Fibroblast of mammary gland (primary cell): Measurements from ENCODE around the gene TM9SF4.
A peak's percentile ranks its signal among the peaks of the same experiment; 100 is the strongest.

ENCODE experiments used
- DNase-seq: peaks from one replicate; pipeline ENCODE4 v3.0.0-alpha.2; 2010; ENCODE audit warnings: low read depth
- H3K4me3 ChIP-seq: 2 replicates; pipeline ENCODE4 v1.5.1; 2011; ENCODE audit warnings: low read depth, mild to moderate bottlenecking, low read length, moderate library complexity; ENCODE audit not compliant: control insufficient read depth
- TF ChIP-seq, protein P1 (sequence below): conservative IDR thresholded peaks from 2 replicates; pipeline ENCODE4 v1.5.1; 2011; ENCODE audit warnings: low read depth, low read length, inconsistent platforms; ENCODE audit not compliant: control insufficient read depth, insufficient read depth

The TM9SF4 gene

DNA sequence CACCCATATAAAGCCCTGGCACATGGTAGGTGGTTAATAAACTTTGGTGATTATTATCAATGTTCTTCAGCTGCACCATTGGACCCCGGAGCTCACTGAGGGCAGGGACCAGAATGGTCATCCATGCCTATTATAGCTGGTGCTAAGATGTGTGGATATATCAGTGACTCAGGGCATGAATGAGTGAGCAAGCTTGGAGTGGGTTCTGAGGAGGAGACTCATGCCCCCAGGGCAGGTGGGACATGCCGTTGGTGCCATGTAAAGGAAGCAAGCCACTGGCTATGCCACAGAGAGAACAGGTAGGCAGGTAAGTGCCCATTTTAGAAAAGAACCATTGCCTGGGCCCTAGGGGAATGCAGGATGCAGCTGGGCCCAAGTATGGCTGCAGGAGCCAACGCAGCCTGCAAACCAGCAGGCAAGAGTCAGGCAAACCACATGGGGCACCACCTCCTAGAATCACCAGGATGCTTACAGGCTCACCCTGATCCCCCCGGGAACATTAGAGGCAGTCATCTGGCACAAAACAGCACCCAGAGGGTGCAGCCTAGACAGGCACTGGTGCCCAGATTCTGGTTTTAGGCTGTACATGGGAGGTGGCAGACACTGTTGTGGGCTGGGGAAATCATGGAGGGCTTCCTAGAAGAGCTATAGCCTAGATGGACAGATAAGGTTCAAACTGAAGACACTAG, 74.6 kb downstream of the TM9SF4 start:
- H3K4me3 ChIP-seq = no peak overlapping the region
- TF ChIP-seq, protein P1, sequence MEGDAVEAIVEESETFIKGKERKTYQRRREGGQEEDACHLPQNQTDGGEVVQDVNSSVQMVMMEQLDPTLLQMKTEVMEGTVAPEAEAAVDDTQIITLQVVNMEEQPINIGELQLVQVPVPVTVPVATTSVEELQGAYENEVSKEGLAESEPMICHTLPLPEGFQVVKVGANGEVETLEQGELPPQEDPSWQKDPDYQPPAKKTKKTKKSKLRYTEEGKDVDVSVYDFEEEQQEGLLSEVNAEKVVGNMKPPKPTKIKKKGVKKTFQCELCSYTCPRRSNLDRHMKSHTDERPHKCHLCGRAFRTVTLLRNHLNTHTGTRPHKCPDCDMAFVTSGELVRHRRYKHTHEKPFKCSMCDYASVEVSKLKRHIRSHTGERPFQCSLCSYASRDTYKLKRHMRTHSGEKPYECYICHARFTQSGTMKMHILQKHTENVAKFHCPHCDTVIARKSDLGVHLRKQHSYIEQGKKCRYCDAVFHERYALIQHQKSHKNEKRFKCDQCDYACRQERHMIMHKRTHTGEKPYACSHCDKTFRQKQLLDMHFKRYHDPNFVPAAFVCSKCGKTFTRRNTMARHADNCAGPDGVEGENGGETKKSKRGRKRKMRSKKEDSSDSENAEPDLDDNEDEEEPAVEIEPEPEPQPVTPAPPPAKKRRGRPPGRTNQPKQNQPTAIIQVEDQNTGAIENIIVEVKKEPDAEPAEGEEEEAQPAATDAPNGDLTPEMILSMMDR = no peak
- DNase-seq = no peak

DNA sequence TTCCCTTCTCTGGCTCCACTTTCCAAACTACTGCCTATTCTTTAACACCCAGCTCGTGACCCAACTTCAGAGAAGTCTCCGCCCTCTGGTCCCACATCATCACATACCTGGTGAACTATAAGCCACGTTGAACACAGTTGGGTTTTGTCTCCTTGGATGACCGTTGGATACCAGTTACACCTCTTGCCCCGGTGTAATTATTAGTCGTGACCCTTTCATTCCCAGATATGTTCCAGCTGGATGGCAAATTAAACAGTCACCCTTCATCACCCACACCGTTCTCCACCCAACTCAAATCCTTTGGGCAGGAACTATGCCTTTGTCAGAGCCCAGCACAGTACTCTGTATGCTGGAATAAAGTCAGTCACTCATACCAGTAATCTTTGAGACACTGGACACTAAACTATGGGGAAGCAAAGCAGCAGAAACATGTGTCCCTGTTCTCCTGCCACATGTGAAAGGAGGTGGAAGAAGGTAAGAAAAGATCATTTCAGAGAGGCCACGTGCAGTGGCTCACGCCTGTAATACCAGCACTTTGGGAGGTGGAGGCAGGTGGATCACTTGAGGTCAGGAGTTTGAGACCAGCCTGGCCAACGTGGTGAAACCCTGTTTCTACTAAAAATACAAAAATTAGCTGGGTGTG, 75.6 kb downstream of the TM9SF4 start:
- no peak overlapping the region for H3K4me3 ChIP-seq
- no peak for DNase-seq
- TF ChIP-seq, protein P1 = no peak

DNA sequence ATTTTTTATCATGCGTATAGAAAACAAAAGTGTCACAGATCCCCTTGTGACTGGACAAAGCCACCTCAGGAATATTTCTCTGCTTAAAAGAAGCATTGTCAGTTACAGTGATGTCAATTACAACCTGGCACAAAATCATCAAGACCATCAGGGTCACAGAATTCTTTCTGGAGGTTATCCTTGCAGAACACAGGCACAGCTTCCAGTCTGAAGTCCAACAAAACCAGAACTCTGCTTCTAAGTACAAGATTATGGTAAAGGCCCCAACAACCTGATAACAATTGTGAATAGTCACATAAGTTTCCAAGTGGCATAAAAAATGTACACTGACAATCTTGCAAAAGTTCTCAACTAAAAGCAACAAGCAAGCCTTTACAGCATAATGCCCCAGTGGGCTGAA, 77.0 kb downstream of the TM9SF4 start:
- no peak overlapping the region for H3K4me3 ChIP-seq
- TF ChIP-seq, protein P1 = no peak
- no peak for DNase-seq

DNA sequence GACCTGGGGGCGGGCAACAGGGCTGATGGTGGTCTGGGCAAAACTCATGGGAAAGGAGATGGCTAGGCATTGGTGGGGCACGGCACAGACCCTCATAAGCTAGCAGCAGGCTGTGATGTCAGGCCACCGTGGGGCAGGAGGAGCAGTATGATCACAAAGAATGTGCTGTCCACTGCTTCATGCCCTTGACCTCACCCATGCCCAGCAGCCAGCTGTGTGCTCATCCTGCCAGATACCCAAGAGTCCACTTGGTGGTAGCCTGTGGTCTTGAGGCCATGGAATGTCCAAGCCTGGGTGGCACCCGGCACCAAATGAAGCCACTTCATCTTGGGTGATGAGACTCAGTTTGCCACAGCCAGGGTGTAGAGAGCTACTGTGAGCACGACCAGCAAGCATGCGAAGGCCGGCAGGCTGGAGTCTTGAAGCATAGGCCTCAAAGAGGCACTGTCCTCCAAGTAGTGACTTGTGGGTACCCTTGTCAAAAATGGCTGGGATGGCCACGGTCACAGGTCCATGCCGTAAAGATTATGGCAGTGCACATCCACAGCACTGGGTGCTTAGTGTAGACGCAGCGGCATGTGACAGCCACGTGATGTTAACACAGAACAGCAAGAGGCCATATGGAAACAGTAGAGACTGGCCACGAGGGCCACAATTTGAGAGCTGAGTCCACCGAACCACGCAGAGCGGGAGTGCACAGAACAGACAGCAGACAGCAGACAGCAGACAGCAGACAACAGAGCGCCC, 79.0 kb downstream of the TM9SF4 start:
- H3K4me3 ChIP-seq = no peak overlapping the region
- TF ChIP-seq, protein P1 = no peak
- DNase-seq = no peak

DNA sequence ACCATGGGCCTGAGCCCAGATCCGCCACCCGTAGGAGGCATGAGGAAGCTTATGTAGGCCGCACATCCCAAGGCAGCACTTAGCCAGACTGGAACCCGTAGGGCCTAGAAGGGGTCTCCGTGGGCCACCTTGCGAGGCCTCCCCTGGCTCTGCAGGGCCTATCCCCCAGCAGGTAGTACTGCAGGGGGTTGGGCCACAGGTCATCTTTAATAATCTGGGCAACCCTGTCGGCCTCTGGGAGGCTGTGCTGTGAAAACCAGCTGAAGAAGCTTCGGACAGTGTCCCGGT, 79.6 kb downstream of the TM9SF4 start:
- TF ChIP-seq, protein P1 = no peak
- no peak overlapping the region for H3K4me3 ChIP-seq
- DNase-seq = no peak

DNA sequence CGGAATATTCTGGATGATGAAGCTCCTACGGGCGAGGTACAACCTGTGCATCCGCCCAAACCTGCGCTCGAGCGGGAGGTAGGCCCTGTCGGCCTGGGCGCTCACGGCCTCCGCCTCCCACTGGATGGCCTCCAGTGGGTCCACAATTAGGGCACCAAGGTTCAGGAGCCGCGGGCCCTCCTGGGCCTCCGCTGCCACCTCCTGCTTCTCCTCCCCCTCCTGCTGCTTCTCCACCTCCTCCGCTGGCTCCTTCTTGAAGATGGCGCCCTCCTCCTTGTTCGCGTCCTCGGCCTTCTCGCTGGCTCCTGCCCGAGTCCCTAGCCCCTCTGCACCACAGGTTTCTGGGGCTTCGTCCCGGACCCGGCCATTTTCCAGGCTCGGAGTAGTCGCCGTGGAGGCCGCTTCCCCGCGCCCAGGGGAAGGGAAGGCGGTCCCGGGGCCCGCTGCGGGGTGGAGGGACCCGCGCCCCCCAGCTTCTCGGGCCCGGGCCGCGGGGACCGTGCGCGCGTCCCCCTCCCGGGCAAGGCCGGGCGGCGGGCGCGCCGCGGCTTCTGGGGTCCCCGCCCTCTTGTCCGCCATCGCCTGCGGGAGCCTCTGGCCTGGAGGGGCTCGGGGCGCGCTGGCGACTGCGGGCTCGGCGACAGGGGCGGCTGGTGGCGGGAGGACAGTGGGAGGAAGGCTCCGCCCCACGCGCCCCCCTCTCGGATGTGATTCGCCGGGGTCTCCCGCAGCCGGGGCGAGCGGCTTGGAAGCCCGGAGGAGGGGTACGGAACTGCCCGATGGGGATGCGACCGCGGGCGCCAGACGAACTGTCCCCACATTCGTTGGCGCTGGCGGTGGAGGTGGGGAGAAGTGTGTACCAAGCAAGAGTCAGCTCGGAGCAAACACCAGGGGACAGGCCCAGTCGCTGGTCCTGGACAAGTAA, 80.4 kb downstream of the TM9SF4 start:
- H3K4me3 ChIP-seq = peak overlapping the region; percentile 58
- TF ChIP-seq, protein P1 = no peak
- DNase-seq = peak; percentile 30
